Astrocyte of the spinal cord (primary cell): ENCODE measurements around the gene TEAD4.

Source experiments
- DNase-seq: peaks from one replicate; pipeline ENCODE4 v3.0.0; 2011; ENCODE audit warnings: low read depth, low spot score
- H3K4me3 ChIP-seq: 2 replicates; pipeline ENCODE4 v1.5.1; 2011; ENCODE audit warnings: low read depth, mild to moderate bottlenecking, low read length, moderate library complexity
- in situ Hi-C: cut with HindIII; loops from 2 replicates; pipeline ENCODE4 v1.10.0; 2017; ENCODE audit warnings: low sequenced_read_pairs
- TF ChIP-seq, protein P1 (sequence below): IDR thresholded peaks from 2 replicates; pipeline ENCODE4 v1.5.1; 2012; ENCODE audit warnings: low read depth, mild to moderate bottlenecking, low read length, inconsistent platforms

The TEAD4 gene

GRCh38 chr12:3085341-3086139, 126.3 kb downstream of the TEAD4 start:
- in situ Hi-C loops = no loop called here
- no peak overlapping the region for H3K4me3 ChIP-seq
- DNase-seq = no peak
- TF ChIP-seq, protein P1, sequence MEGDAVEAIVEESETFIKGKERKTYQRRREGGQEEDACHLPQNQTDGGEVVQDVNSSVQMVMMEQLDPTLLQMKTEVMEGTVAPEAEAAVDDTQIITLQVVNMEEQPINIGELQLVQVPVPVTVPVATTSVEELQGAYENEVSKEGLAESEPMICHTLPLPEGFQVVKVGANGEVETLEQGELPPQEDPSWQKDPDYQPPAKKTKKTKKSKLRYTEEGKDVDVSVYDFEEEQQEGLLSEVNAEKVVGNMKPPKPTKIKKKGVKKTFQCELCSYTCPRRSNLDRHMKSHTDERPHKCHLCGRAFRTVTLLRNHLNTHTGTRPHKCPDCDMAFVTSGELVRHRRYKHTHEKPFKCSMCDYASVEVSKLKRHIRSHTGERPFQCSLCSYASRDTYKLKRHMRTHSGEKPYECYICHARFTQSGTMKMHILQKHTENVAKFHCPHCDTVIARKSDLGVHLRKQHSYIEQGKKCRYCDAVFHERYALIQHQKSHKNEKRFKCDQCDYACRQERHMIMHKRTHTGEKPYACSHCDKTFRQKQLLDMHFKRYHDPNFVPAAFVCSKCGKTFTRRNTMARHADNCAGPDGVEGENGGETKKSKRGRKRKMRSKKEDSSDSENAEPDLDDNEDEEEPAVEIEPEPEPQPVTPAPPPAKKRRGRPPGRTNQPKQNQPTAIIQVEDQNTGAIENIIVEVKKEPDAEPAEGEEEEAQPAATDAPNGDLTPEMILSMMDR = no peak

DNA sequence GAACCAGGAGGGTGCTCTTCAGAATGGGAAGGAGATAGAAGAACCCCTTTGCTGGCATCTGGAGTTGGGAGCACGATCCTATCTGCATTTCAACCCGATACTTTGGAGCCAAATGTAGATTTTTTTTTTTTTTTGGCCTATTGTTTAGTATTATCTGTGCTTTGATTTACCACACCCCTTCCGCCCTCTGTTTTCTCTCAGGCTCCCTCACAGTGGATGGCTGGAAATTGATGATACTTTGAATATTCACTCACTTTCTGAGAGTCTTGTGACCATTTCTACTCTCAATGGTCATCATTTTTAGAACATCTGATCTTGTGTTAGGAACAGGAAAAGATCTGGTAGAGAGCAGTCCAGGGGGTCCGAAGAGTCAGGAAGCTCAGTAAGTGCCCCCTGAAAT, 127.0 kb downstream of the TEAD4 start:
- no peak overlapping the region for H3K4me3 ChIP-seq
- no peak for DNase-seq
- TF ChIP-seq, protein P1 = no peak
- in situ Hi-C loops = no loop called here

- no peak for DNase-seq
- TF ChIP-seq, protein P1 = no peak
- in situ Hi-C loops = no loop called here
- H3K4me3 ChIP-seq = no peak overlapping the region
These were observed 127.6 kb downstream of the TEAD4 start for GRCh38 chr12:3086729-3087323.

- no peak for DNase-seq
- TF ChIP-seq, protein P1 = no peak
- in situ Hi-C loops = no loop called here
- no peak overlapping the region for H3K4me3 ChIP-seq
These were observed 128.8 kb downstream of the TEAD4 start for GRCh38 chr12:3087758-3088650.

DNA sequence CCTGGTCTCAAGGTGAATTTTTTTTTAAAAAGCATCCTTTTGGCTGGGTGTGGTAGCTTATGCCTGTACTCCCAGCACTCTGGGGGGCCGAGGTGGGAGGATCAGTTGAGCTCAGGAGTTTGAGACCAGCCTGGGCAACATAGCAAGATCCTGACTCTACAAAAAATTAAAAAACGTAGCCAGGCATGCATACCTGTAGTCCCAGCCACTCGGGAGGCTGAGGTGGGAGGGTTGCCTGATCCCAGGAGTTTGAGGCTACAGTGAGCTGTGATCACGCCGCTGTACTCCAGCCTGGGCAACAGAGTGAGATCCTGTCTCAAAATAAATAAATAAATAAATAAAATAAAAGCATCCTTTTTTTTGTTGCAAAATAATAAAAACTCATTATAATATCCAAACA, 130.4 kb downstream of the TEAD4 start:
- no peak overlapping the region for H3K4me3 ChIP-seq
- in situ Hi-C loops = no loop called here
- DNase-seq = no peak
- TF ChIP-seq, protein P1 = no peak
